Hepatocyte (in vitro differentiated cells): ENCODE data around the gene DHPS. TPM values are rescaled to one million over a fixed set of nuclear protein-coding genes. Genes with fewer than 3 reads are reported as not detected.
A peak's percentile ranks its signal among the peaks of the same experiment; 100 is the strongest.
"Not testable (repeated sequence)": the region's sequence is repeated elsewhere in the genome, so short reads cannot be mapped to it uniquely, and the experiment has no call there.

Experiments used
- DNase-seq: peaks from one replicate; pipeline ENCODE4 v3.0.0-alpha.2; 2016; ENCODE audit warnings: low spot score
- H2AFZ ChIP-seq: fragments of 200-600 bp; sonication (generic); 2 replicates; pipeline ENCODE4 v1.6.0; 2016; ENCODE audit warnings: antibody characterized with exemption, mild to moderate bottlenecking
- H3K27ac ChIP-seq: fragments of 200-600 bp; sonication (generic); 2 replicates; pipeline ENCODE4 v1.5.1; 2016; ENCODE audit warnings: mild to moderate bottlenecking
- H3K27me3 ChIP-seq: fragments of 200-600 bp; sonication (generic); 2 replicates; pipeline ENCODE4 v1.6.1; 2016
- H3K36me3 ChIP-seq: fragments of 200-600 bp; sonication (generic); replicated peaks from 2 replicates; pipeline ENCODE4 v1.5.1; 2016; ENCODE audit warnings: low read depth; ENCODE audit not compliant: insufficient read depth
- H3K4me1 ChIP-seq: fragments of 200-600 bp; sonication (generic); 2 replicates; pipeline ENCODE4 v1.5.1; 2016; ENCODE audit warnings: mild to moderate bottlenecking, moderate library complexity; ENCODE audit not compliant: insufficient read depth
- H3K4me2 ChIP-seq: fragments of 200-600 bp; sonication (generic); 2 replicates; pipeline ENCODE4 v1.6.0; 2016
- H3K4me3 ChIP-seq: fragments of 200-600 bp; sonication (generic); 2 replicates; pipeline ENCODE4 v1.5.1; 2016; ENCODE audit warnings: mild to moderate bottlenecking
- H3K79me2 ChIP-seq: fragments of 200-600 bp; sonication (generic); 2 replicates; pipeline ENCODE4 v1.6.0; 2017; ENCODE audit warnings: mild to moderate bottlenecking
- H3K9me2 ChIP-seq: fragments of 200-600 bp; sonication (generic); replicated peaks from 2 replicates; pipeline ENCODE4 v1.6.0; 2017; ENCODE audit warnings: mild to moderate bottlenecking; ENCODE audit not compliant: insufficient read depth
- H3K9me3 ChIP-seq: fragments of 200-600 bp; sonication (generic); 2 replicates; pipeline ENCODE4 v1.5.1; 2016; ENCODE audit warnings: low read depth, mild to moderate bottlenecking
- H4K20me1 ChIP-seq: fragments of 200-600 bp; sonication (generic); 2 replicates; pipeline ENCODE4 v1.6.0; 2016; ENCODE audit warnings: mild to moderate bottlenecking; ENCODE audit not compliant: insufficient read depth, poor library complexity, severe bottlenecking
- CTCF ChIP-seq: fragments of 200-600 bp; sonication (generic); IDR thresholded peaks from 2 replicates; pipeline ENCODE4 v1.5.1; 2016; ENCODE audit warnings: antibody characterized with exemption, mild to moderate bottlenecking; ENCODE audit not compliant: poor library complexity
- EZH2 ChIP-seq: fragments of 200-600 bp; sonication (generic); IDR thresholded peaks from 2 replicates; pipeline ENCODE4 v1.6.1; 2016; ENCODE audit warnings: antibody characterized with exemption, mild to moderate bottlenecking, borderline replicate concordance
- EZH2phosphoT487 ChIP-seq: fragments of 200-600 bp; sonication (generic); IDR thresholded peaks from one replicate; pipeline ENCODE4 v1.6.1; 2018; ENCODE audit warnings: antibody characterized with exemption, mild to moderate bottlenecking, low read depth, moderate library complexity; ENCODE audit not compliant: unreplicated experiment, severe bottlenecking
- WGBS: methylation state at CpG from one replicate; pipeline ENCODE4 v1.1.6; 2016; ENCODE audit warnings: low lambda C conversion rate; ENCODE audit errors: missing lambda C conversion rate; 5-methylcytosine and 5-hydroxymethylcytosine counted together
- polyA plus RNA-seq: library from polyadenylated mRNA; unstranded; fragments of >200 nt; fragmentation: Nextera tagmentation; extraction: Ambion mirVana; gene quantifications from 2 replicates; pipeline ENCODE4 v1.2.1, GENCODE V29; 2016
- total RNA-seq: library from RNA; depleted of rRNA; stranded (reverse); fragments of >200 nt; gene quantifications from 2 replicates; pipeline ENCODE4 v1.2.3, GENCODE V29; 2014

Gene DHPS
- total and polyA plus RNA-seq, 2 experiments from 2014 or later = 62.6 to 84.7 TPM

- Histone ChIP-seq H2AFZ (no peak overlapping the region), H3K4me3 (peak overlapping the region; percentile 60)
- no peak for DNase-seq
These were observed 38.6 kb upstream of the DHPS start for GRCh38 chr19:12720296-12720695.

GRCh38 chr19:12715929-12716328 is 34.2 kb upstream of the DHPS start:
- Histone ChIP-seq H2AFZ (no peak overlapping the region), H3K79me2 (peaks cover 53% of the 10 kb centered on the region), H3K36me3 (no peaks in the 10 kb centered on the region), H3K4me2 (no peak overlapping the region), H3K9me2 (no peaks in the 10 kb centered on the region), H3K27ac (no peak overlapping the region), H3K4me1 (peaks cover 10% of the 10 kb centered on the region), H3K9me3 (no peaks in the 10 kb centered on the region), H3K4me3 (no peak overlapping the region), H4K20me1 (peaks cover 7% of the 10 kb centered on the region), H3K27me3 (no peaks in the 10 kb centered on the region)
- DNase-seq = no peak
- TF ChIP-seq EZH2phosphoT487 = no peak
- no peak for TF ChIP-seq CTCF
- TF ChIP-seq EZH2 = no peak
- 99% methylated on average over 3 of the region's 3 CpGs for WGBS

More at GRCh38 chr19:12720296-12720695, 38.6 kb upstream of the DHPS start:
- Histone ChIP-seq H4K20me1 (peaks cover 7% of the 10 kb centered on the region), H3K79me2 (peaks cover 70% of the 10 kb centered on the region), H3K27ac (peak overlapping the region; percentile 95), H3K9me2 (no peaks in the 10 kb centered on the region), H3K4me2 (peak overlapping the region; percentile 99), H3K36me3 (no peaks in the 10 kb centered on the region), H3K4me1 (peaks cover 10% of the 10 kb centered on the region), H3K9me3 (no peaks in the 10 kb centered on the region), H3K27me3 (no peaks in the 10 kb centered on the region)
- TF ChIP-seq EZH2 = no peak
- TF ChIP-seq EZH2phosphoT487 = no peak
- no peak for TF ChIP-seq CTCF
- WGBS = 93% methylated on average over 10 of the region's 10 CpGs

- peaks cover under 1% of the 10 kb centered on the region for H4K20me1 ChIP-seq
- H3K36me3 ChIP-seq = no peaks in the 10 kb centered on the region
- no peaks in the 10 kb centered on the region for H3K9me2 ChIP-seq
- H3K9me3 ChIP-seq = no peaks in the 10 kb centered on the region
- TF ChIP-seq CTCF (no peak), EZH2phosphoT487 (no peak), EZH2 (no peak)
- WGBS = 95% methylated on average over 15 of the region's 15 CpGs
- no peak overlapping the region for H3K27ac ChIP-seq
- H3K27me3 ChIP-seq = no peaks in the 10 kb centered on the region
- H2AFZ ChIP-seq = no peak overlapping the region
- peaks cover 3% of the 10 kb centered on the region for H3K4me1 ChIP-seq
- no peak for DNase-seq
- H3K4me2 ChIP-seq = no peak overlapping the region
- H3K79me2 ChIP-seq = peaks cover 45% of the 10 kb centered on the region
- H3K4me3 ChIP-seq = no peak overlapping the region
These were observed 33.4 kb upstream of the DHPS start for GRCh38 chr19:12715102-12715501.

- H4K20me1 ChIP-seq = not testable (repeated sequence)
These were observed 31.6 kb upstream of the DHPS start for GRCh38 chr19:12713304-12713703.

More at GRCh38 chr19:12713304-12713703, 31.6 kb upstream of the DHPS start:
- H3K27ac ChIP-seq, H3K27me3 ChIP-seq, DNase-seq, H3K9me2 ChIP-seq, H3K36me3 ChIP-seq, H3K4me1 ChIP-seq, H2AFZ ChIP-seq, H3K4me2 ChIP-seq, H3K4me3 ChIP-seq, H3K9me3 ChIP-seq: not testable (repeated sequence)
- H3K79me2 ChIP-seq = peaks cover 28% of the 10 kb centered on the region
- 98% methylated on average over 9 of the region's 9 CpGs for WGBS
